GM23338 (cell line): Measurements from ENCODE around the gene GPR83. TPM values are rescaled to one million over a fixed set of nuclear protein-coding genes. Genes with fewer than 3 reads are reported as not detected.

Experiments used
- ATAC-seq: fragments of 200-7000 bp; cut with Tn5 transposase; 3 replicates; pipeline ENCODE4 v1.9.1; 2020
- DNase-seq: peaks from one replicate; pipeline ENCODE4 v3.0.0-alpha.2; 2015; ENCODE audit warnings: low spot score
- H2AFZ ChIP-seq: fragments of 200-600 bp; sonication (generic); 2 replicates; pipeline ENCODE4 v1.8.0; 2016; ENCODE audit warnings: antibody characterized with exemption, mild to moderate bottlenecking, moderate library complexity
- H3F3A ChIP-seq: fragments of 200-600 bp; sonication (generic); replicated peaks from 2 replicates; pipeline ENCODE4 v1.8.0; 2017; ENCODE audit warnings: antibody characterized with exemption, mixed run types, low read depth
- H3K27ac ChIP-seq: fragments of 200-600 bp; sonication (generic); 2 replicates; pipeline ENCODE4 v1.6.1; 2016; ENCODE audit warnings: low read depth
- H3K27me3 ChIP-seq: fragments of 200-600 bp; sonication (generic); 2 replicates; pipeline ENCODE4 v1.8.0; 2016; ENCODE audit warnings: mild to moderate bottlenecking, mixed run types, moderate library complexity; ENCODE audit not compliant: insufficient read depth
- H3K36me3 ChIP-seq: fragments of 200-600 bp; sonication (generic); 2 replicates; pipeline ENCODE4 v1.8.0; 2016; ENCODE audit warnings: mild to moderate bottlenecking; ENCODE audit not compliant: insufficient read depth
- H3K4me1 ChIP-seq: fragments of 200-600 bp; sonication (generic); 2 replicates; pipeline ENCODE4 v1.8.0; 2016; ENCODE audit warnings: mild to moderate bottlenecking, moderate library complexity; ENCODE audit not compliant: insufficient read depth
- H3K4me2 ChIP-seq: fragments of 200-600 bp; sonication (generic); 2 replicates; pipeline ENCODE4 v1.7.1; 2017; ENCODE audit warnings: mixed run types
- H3K4me3 ChIP-seq: fragments of 200-600 bp; sonication (generic); 2 replicates; pipeline ENCODE4 v1.6.1; 2016; ENCODE audit warnings: mixed run types
- H3K79me2 ChIP-seq: fragments of 200-600 bp; sonication (generic); replicated peaks from 2 replicates; pipeline ENCODE4 v1.8.0; 2017; ENCODE audit warnings: mild to moderate bottlenecking; ENCODE audit not compliant: insufficient read depth
- H3K9me2 ChIP-seq: fragments of 200-600 bp; sonication (generic); 2 replicates; pipeline ENCODE4 v1.8.0; 2017; ENCODE audit not compliant: insufficient read depth
- H4K20me1 ChIP-seq: fragments of 200-600 bp; sonication (generic); replicated peaks from 2 replicates; pipeline ENCODE4 v1.8.0; 2017; ENCODE audit warnings: mild to moderate bottlenecking; ENCODE audit not compliant: insufficient read depth
- H3K27ac Mint-ChIP-seq: 2 replicates; pipeline ENCODE4 v1.8.0; 2020; ENCODE audit warnings: inconsistent platforms, mild to moderate bottlenecking, moderate library complexity, mixed read lengths
- H3K27me3 Mint-ChIP-seq: 3 replicates; pipeline ENCODE4 v1.8.0; 2022; ENCODE audit warnings: low read depth, mild to moderate bottlenecking, moderate library complexity, mixed read lengths, inconsistent platforms; ENCODE audit not compliant: insufficient read depth, poor library complexity
- H3K36me3 Mint-ChIP-seq: 3 replicates; pipeline ENCODE4 v1.8.0; 2021; ENCODE audit warnings: low read depth, mild to moderate bottlenecking, inconsistent platforms, moderate library complexity, mixed read lengths
- H3K4me1 Mint-ChIP-seq: 3 replicates; pipeline ENCODE4 v1.8.0; 2020; ENCODE audit warnings: mild to moderate bottlenecking, inconsistent platforms, mixed read lengths
- H3K4me3 Mint-ChIP-seq: 3 replicates; pipeline ENCODE4 v1.8.0; 2021; ENCODE audit warnings: moderate library complexity, mild to moderate bottlenecking, inconsistent platforms, mixed read lengths
- H3K9me3 Mint-ChIP-seq: 3 replicates; pipeline ENCODE4 v1.8.0; 2020; ENCODE audit warnings: moderate library complexity, mild to moderate bottlenecking, inconsistent platforms, mixed read lengths
- CREB1 ChIP-seq: fragments of 250-450 bp; sonication (Bioruptor Pico); IDR thresholded peaks from 2 replicates; pipeline ENCODE4 v1.5.0; 2020; ENCODE audit warnings: low read depth, mild to moderate bottlenecking, moderate library complexity
- CTCF ChIP-seq, 2 experiments: fragments of 200-600 bp in 1 of 2; sonication (generic) in 1 of 2; conservative IDR thresholded peaks; 2 replicates each; pipeline versions ENCODE4 v1.5.1 to v1.6.1; 2016 to 2017; ENCODE audit warnings: antibody characterized with exemption in 2 of 2, low read depth in 2 of 2, mild to moderate bottlenecking in 2 of 2, moderate library complexity in 1 of 2
- ETS1 ChIP-seq: IDR thresholded peaks from 2 replicates; pipeline ENCODE4 v1.6.1; 2016; ENCODE audit warnings: antibody characterized with exemption
- EZH2phosphoT487 ChIP-seq: fragments of 200-600 bp; sonication (generic); IDR thresholded peaks from one replicate; pipeline ENCODE4 v1.8.1; 2018; ENCODE audit warnings: antibody characterized with exemption; ENCODE audit not compliant: unreplicated experiment
- JUNB ChIP-seq: IDR thresholded peaks from one replicate; pipeline ENCODE4 v1.6.1; 2016; ENCODE audit warnings: antibody characterized with exemption; ENCODE audit not compliant: unreplicated experiment
- NANOG ChIP-seq: IDR thresholded peaks from 2 replicates; pipeline ENCODE4 v1.6.1; 2016; ENCODE audit warnings: antibody characterized with exemption, borderline replicate concordance
- POLR2AphosphoS5 ChIP-seq: IDR thresholded peaks from 2 replicates; pipeline ENCODE4 v1.6.1; 2016; ENCODE audit warnings: antibody characterized with exemption, low read depth
- REST ChIP-seq: IDR thresholded peaks from one replicate; pipeline ENCODE4 v1.6.1; 2018; ENCODE audit warnings: antibody characterized with exemption; ENCODE audit not compliant: unreplicated experiment
- STAT1 ChIP-seq: IDR thresholded peaks from one replicate; pipeline ENCODE4 v1.6.1; 2016; ENCODE audit warnings: antibody characterized with exemption; ENCODE audit not compliant: unreplicated experiment
- ZNF114 ChIP-seq: fragments of 250-450 bp; sonication (Bioruptor Pico); IDR thresholded peaks from 2 replicates; pipeline ENCODE4 v1.5.0; 2020; ENCODE audit warnings: mild to moderate bottlenecking, moderate library complexity
- ZNF331 ChIP-seq: fragments of 250-450 bp; sonication (Bioruptor Pico); IDR thresholded peaks from 2 replicates; pipeline ENCODE4 v1.5.0; 2020; ENCODE audit warnings: low read depth, mild to moderate bottlenecking, moderate library complexity
- polyA plus RNA-seq: library from polyadenylated mRNA; unstranded; fragments of >200 nt; fragmentation: Nextera tagmentation; extraction: Ambion mirVana; gene quantifications from 2 replicates; pipeline ENCODE4 v1.2.1, GENCODE V29; 2016
- total RNA-seq: library from RNA; depleted of rRNA; stranded (reverse); fragments of >200 nt; shearing (Covaris generic); gene quantifications from 2 replicates; pipeline ENCODE4 v1.2.3, GENCODE V29; 2014

GPR83 gene
- total and polyA plus RNA-seq, 2 experiments from 2014 or later, result 0.17 to 0.18 TPM

GRCh38 chr11:94447149-94447548 lies 45.9 kb upstream of the GPR83 start (continued):
- TF ChIP-seq EZH2phosphoT487 (no peak), ZNF331 (CRISPR knock-in tag) (no peak), ETS1 (no peak), ZNF114 (no peak), JUNB (no peak), CTCF (conservative IDR thresholded peaks at IDR 0.05; ENCODE audit: low read depth in 2 of 2) (no peak)

GRCh38 chr11:94445641-94446040 lies 44.4 kb upstream of the GPR83 start:
- H3K4me3 Mint-ChIP-seq, result no peak overlapping the region
- H3K4me1 ChIP-seq, result 0 out of 2 replicates have a peak, but pooled peaks cover 3% of the 10 kb centered on the region
- DNase-seq (no peak), ATAC-seq (no peak)
- H2AFZ ChIP-seq, result no peak overlapping the region
- no peak overlapping the region for H3K4me2 ChIP-seq
- H3K9me2 ChIP-seq, result no peaks in the 10 kb centered on the region
- TF ChIP-seq EZH2phosphoT487 (no peak), ZNF331 (CRISPR knock-in tag) (no peak), NANOG (no peak), CREB1 (CRISPR knock-in tag) (no peak), POLR2AphosphoS5 (no peak), ZNF114 (no peak), REST (no peak), STAT1 (no peak), ETS1 (no peak)
- peaks cover 12% of the 10 kb centered on the region; the same call in 1 of the 2 replicates for H3K36me3 ChIP-seq
- H3K36me3 Mint-ChIP-seq, result peaks cover 18% of the 10 kb centered on the region
- no peaks in the 10 kb centered on the region for H3F3A ChIP-seq
- H3K27me3 ChIP-seq, result no peaks in the 10 kb centered on the region
- H3K9me3 Mint-ChIP-seq, result no peaks in the 10 kb centered on the region
- peaks cover 6% of the 10 kb centered on the region; the same call in 2 of the 3 replicates for H3K4me1 Mint-ChIP-seq
- H4K20me1 ChIP-seq, result no peaks in the 10 kb centered on the region
- H3K27ac Mint-ChIP-seq, result no peak overlapping the region
- no peaks in the 10 kb centered on the region for H3K79me2 ChIP-seq
- H3K4me3 ChIP-seq, result no peak overlapping the region
- H3K27me3 Mint-ChIP-seq, result no peaks in the 10 kb centered on the region
- no peak overlapping the region for H3K27ac ChIP-seq
